22Rv1 (cell line): ENCODE data around the gene DGAT2L6.

Experiments used
- H3K27ac ChIP-seq: fragments of 450-650 bp; 2 replicates; pipeline ENCODE4 v1.5.1; 2017
- ZFX ChIP-seq: fragments of 450-650 bp; IDR thresholded peaks from 2 replicates; pipeline ENCODE4 v1.6.1; 2017; ENCODE audit warnings: antibody characterized with exemption, borderline replicate concordance
- TF ChIP-seq, protein P1 (sequence below): fragments of 450-650 bp; IDR thresholded peaks from 2 replicates; pipeline ENCODE4 v1.5.1; 2017; ENCODE audit warnings: mild to moderate bottlenecking

The DGAT2L6 gene

DNA sequence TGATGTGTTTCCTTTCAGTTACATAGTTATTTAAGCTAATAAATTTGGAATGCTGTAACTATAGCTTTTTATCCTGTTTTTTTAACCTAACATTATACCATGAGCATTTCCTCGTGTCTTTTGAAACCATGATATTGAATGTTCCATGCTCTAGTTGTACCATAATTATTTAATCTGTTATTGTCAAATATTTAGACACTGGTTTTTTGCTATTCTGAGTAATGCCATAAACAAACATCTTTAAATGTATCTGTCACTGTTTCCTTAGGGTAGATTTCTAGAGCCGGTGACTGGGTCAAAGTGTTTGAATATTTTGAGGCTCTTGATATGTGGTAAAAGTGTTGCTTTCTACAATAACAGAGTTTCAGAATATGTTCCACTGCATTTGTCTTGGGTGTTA lies 38.7 kb upstream of the DGAT2L6 start:
- TF ChIP-seq, protein P1, sequence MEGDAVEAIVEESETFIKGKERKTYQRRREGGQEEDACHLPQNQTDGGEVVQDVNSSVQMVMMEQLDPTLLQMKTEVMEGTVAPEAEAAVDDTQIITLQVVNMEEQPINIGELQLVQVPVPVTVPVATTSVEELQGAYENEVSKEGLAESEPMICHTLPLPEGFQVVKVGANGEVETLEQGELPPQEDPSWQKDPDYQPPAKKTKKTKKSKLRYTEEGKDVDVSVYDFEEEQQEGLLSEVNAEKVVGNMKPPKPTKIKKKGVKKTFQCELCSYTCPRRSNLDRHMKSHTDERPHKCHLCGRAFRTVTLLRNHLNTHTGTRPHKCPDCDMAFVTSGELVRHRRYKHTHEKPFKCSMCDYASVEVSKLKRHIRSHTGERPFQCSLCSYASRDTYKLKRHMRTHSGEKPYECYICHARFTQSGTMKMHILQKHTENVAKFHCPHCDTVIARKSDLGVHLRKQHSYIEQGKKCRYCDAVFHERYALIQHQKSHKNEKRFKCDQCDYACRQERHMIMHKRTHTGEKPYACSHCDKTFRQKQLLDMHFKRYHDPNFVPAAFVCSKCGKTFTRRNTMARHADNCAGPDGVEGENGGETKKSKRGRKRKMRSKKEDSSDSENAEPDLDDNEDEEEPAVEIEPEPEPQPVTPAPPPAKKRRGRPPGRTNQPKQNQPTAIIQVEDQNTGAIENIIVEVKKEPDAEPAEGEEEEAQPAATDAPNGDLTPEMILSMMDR = no peak
- TF ChIP-seq ZFX = no peak
- no peak overlapping the region for H3K27ac ChIP-seq

DNA sequence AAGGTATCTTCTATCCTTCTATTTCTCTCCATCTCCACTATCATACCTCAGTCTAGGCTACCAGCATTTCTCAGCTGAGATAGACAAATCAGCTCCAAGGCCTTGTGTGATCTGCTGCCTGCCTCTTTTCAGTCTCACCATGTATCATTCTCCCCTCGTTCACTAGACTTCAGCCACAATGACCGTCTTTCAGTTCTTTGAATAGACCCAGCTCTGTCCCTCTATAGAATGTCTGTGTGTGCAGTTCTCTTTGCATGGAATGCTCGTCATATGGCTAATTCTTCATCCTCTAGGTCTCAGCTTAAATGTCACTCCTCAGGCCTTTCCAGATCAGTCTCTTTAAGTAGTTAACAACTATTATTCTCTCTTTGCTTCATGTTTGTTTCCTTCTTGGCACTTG lies 37.5 kb upstream of the DGAT2L6 start:
- TF ChIP-seq, protein P1 = no peak
- TF ChIP-seq ZFX = no peak
- H3K27ac ChIP-seq = no peak overlapping the region

DNA sequence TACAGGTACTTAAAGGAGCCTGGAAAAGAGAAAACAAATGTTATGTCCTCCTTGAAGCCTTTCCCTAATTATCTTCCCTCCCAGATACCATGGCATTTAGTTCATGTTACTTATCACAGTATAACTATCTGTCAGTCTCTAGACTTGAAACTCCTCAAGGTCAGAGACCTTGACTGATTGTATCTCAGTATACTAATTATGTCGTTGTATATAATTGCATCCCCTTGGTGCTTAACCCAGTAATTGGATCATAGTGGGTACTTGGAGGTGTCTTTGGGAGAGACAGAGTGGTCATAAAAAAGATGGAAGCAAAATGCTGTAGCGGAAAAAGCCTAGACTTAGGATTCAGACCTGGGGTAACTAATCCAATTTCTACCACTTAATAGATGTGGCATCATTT lies 35.9 kb upstream of the DGAT2L6 start:
- no peak for TF ChIP-seq ZFX
- TF ChIP-seq, protein P1 = no peak

DNA sequence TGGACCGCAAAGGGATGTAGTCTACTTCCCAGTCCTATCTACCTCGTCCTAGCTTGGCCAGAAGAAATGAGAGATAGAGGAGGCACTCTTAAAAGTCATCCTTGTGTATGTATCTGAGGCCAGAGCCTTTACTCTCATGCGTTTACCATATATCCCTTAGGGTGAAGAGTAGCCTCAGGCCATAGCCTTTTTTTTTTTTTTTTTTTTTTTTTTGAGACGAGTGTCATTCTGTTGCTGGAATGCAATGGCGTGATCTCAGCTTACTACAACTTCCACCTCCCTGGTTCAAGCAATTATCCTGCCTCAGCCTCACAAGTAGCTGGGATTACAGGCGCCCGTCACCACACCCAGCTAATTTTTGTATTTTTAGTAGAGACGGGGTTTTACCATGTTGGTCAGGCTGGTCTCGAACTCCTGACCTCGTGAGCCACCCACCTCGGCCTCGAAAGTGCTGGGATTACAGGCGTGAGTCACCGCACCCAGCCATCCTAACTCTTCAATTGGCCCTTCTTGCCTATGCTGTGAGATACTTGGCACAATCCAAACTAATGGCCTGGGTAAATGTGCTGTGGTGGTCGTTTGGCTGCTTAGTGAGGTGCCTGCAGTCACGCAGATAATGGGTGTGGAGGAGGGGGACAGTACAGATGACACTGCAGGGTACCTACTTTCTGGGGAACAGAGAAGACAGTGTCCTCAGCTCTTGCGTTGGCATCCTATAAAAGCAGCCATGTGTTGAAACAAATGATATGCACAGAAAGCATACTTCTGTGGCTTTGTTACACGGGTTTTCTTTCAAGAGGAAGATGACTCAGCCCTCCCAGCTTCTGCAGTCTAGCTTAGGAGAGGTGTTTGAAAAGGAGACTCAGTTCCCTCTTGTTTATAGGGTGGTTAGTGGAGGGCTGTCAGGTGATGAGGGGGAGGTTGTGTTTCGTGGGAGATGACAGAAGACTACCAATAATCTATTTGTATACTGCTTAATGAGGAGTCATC lies 10.4 kb upstream of the DGAT2L6 start:
- no peak overlapping the region for H3K27ac ChIP-seq

More for the DNA sequence above, 35.9 kb upstream of the DGAT2L6 start:
- no peak overlapping the region for H3K27ac ChIP-seq

DNA sequence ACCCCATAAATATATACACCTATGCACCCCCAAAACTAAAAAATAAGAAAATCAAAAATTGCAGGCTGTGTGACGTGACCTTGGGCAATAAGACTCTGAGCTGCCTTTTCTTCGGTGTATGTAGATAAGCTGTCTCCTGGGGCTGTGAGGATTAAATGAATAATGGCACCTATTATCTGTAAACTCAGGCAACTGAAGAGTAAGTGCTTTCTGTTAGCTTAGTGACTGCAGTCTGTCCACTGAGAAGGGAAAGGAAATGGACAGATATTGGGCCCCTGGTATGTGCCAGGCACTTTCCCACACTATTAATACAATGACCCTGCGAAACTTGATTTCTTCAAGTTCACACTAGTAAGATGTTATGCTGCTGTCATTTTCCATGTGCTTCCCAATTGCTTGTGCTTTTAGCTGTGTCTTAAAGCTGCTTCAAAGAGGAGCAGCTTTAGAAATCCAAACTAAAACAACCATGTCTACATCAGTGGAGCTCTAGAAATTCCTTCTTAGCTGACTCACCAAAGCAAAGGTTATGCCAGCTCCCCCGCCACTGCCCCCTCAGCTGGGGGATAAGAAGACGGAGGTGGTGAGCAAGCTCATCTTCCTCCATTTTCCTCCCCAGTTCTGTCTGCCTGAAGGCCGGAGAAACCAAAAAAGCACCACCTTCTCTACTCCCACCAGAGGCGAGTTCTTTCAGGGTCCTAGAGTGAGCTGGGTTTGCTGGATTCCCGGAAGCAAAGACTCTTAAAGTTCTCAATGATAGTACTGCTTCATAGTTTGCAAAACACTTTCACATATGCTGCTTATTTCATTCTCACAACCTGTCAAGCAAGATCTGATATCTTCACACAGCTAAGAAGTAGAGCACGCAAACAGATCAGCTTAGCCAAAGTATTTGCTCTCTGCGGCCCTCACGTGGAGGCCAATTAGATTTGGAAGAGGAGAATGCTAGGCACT lies 8.8 kb upstream of the DGAT2L6 start:
- TF ChIP-seq, protein P1 = no peak
- no peak for TF ChIP-seq ZFX
- H3K27ac ChIP-seq = no peak overlapping the region

More for the DNA sequence above, 10.4 kb upstream of the DGAT2L6 start:
- TF ChIP-seq, protein P1 = no peak
- no peak for TF ChIP-seq ZFX

DNA sequence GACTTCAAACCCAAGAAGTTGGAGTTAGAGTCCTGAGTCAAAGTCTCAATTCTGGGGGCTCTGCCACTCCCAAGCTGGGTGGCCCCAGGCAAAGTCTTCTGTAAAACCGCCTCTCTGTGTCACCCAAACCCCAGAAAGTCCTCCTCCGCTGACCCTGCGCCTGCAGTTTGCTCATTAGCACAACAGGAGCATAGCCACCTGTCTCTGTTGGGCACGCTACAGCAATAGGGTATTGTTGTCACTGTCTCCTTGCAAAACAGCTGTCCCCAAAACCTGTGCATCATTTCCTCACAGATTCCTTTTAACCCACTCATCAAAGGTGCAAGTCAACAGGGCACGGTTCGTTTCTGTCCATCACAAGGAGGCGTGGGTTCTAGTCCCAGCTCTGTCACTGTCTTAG lies 8.0 kb upstream of the DGAT2L6 start:
- no peak overlapping the region for H3K27ac ChIP-seq
- TF ChIP-seq, protein P1 = no peak
- TF ChIP-seq ZFX = no peak

DNA sequence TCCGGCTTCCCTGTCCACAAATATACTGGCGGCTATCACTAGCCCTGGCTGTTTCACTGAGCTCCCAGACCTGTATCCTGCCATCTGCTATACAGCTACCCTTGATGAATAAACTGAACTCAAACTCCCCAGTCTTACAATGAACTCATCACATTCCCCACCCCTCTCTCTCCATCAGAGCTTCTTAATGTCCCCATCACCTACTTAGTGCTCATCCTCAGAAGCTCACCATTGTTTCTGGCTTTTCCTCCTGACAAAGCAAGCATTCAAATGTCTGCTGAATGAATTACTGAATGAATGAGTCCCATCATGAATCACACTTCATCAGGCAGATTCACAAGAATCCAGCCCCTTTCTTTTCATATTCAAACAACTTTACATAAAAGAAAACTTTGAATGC lies 5.7 kb upstream of the DGAT2L6 start:
- TF ChIP-seq ZFX = no peak
- TF ChIP-seq, protein P1 = no peak
- no peak overlapping the region for H3K27ac ChIP-seq
